ENCODE data around the gene RBM38.

Gene RBM38

DNA sequence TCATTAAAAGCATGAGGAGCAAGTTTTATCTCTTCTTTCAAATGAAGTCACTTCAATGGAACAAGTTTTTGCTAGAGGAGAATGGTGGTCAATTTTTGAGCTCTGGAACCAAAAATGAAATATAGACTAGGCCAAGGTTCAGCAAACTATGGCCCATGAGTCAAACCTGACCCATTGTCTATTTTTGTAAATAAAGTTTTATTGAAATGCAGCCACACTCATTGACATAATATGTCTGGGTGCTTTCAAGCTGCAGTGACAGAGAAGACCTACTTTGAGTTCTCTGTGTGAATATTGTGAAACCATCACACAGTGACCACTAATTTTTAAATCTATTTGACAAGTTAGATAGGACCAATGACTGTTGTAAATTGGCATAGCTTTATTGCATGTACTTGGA lies 26.7 kb upstream of the RBM38 start:
- H3K4me1 ChIP-seq (ENCODE audit: control insufficient read depth in 1 of 2, insufficient read depth in 1 of 2, low read depth in 1 of 2, low read length in 1 of 2) = peaks cover 4 to 5% of the 10 kb centered on the region in 2 experiments
- H3K27me3 ChIP-seq = no peaks in the 10 kb centered on the region
- peaks cover 69% of the 10 kb centered on the region for H3K36me3 ChIP-seq
- no peak overlapping the region for H3K4me3 ChIP-seq (ENCODE audit: low read depth in 1 of 2, low read length in 1 of 2)
- H3K27ac ChIP-seq = no peak overlapping the region
- TF ChIP-seq, protein P1, sequence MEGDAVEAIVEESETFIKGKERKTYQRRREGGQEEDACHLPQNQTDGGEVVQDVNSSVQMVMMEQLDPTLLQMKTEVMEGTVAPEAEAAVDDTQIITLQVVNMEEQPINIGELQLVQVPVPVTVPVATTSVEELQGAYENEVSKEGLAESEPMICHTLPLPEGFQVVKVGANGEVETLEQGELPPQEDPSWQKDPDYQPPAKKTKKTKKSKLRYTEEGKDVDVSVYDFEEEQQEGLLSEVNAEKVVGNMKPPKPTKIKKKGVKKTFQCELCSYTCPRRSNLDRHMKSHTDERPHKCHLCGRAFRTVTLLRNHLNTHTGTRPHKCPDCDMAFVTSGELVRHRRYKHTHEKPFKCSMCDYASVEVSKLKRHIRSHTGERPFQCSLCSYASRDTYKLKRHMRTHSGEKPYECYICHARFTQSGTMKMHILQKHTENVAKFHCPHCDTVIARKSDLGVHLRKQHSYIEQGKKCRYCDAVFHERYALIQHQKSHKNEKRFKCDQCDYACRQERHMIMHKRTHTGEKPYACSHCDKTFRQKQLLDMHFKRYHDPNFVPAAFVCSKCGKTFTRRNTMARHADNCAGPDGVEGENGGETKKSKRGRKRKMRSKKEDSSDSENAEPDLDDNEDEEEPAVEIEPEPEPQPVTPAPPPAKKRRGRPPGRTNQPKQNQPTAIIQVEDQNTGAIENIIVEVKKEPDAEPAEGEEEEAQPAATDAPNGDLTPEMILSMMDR (IDR thresholded peaks at IDR 0.05) = no peak
- H3K9me3 ChIP-seq = no peaks in the 10 kb centered on the region

DNA sequence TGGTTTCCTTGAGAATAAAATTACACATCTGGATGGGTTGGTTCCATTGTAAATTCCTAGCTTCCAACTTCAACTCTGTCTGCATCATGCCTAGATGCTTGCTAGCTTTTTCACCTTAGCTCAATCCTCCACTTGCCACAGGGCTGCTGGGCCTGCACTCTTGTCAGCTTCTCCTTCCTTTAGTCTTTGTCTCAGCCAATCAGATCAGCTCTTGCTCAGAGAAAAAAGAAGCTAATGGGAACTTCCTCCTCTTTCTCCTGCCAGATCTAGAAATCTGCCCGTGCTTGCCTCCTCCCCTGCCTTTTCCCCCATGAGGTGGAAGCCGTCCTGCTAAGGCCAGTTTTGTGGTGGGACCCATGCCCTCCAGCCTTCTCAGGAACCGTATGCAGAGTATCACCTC lies 21.6 kb upstream of the RBM38 start:
- H3K9me3 ChIP-seq = no peaks in the 10 kb centered on the region
- H3K4me3 ChIP-seq (ENCODE audit: low read depth in 1 of 2, low read length in 1 of 2) = no peak overlapping the region
- H3K36me3 ChIP-seq = peaks cover 68% of the 10 kb centered on the region
- no peaks in the 10 kb centered on the region for H3K27me3 ChIP-seq
- peak overlapping the region; percentile 64 for H3K27ac ChIP-seq
- H3K4me1 ChIP-seq (ENCODE audit: control insufficient read depth in 1 of 2, insufficient read depth in 1 of 2, low read depth in 1 of 2, low read length in 1 of 2) = peaks cover 25 to 29% of the 10 kb centered on the region in 2 experiments
- TF ChIP-seq, protein P1 (IDR thresholded peaks at IDR 0.05) = no peak

DNA sequence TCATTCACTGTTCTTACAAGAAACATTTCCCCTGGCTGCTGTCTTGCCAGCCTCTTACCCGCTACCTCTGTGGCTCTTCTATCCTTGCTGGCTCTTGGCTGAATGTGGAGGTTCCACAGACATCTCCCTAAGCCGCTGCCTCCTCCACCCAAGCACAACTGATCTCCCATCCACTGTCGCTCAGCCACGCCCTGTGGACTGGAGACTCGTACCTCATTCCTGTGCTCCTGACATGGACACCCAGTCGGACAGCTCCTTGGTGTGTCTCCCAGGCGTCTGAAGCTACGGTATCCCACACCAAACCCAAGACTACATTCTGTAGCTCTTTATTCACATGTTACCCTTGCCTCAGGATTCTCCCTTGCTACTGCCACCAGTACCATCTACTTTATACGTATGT lies 20.9 kb upstream of the RBM38 start:
- no peak overlapping the region for H3K4me3 ChIP-seq (ENCODE audit: low read depth in 1 of 2, low read length in 1 of 2)
- H3K36me3 ChIP-seq = peaks cover 66% of the 10 kb centered on the region
- TF ChIP-seq, protein P1 (IDR thresholded peaks at IDR 0.05) = no peak
- H3K9me3 ChIP-seq = no peaks in the 10 kb centered on the region
- H3K27me3 ChIP-seq = no peaks in the 10 kb centered on the region
- H3K4me1 ChIP-seq (ENCODE audit: control insufficient read depth in 1 of 2, insufficient read depth in 1 of 2, low read depth in 1 of 2, low read length in 1 of 2) = peaks cover 32 to 36% of the 10 kb centered on the region in 2 experiments
- H3K27ac ChIP-seq = peak overlapping the region; percentile 64

DNA sequence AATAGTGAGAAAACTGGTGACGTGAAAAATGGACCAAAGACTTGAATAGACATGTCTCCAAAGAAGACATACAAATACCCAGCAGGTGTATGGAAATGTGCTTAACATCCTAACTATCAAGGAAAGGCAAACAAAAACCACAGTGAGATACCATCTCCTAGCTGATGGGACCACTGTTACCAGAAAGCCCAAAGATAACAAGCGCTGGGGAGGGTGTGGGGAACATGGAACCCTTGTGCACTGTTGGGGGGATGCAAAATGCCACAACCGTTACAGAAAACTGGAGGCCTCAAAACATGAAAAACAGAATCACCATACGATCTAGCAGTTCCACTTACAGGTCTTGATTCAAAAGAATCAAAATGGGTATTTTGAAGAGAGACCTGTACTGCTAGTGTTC lies 19.8 kb upstream of the RBM38 start:
- H3K4me3 ChIP-seq (ENCODE audit: low read depth in 1 of 2, low read length in 1 of 2) = no peak overlapping the region
- H3K9me3 ChIP-seq = no peaks in the 10 kb centered on the region
- H3K27me3 ChIP-seq = no peaks in the 10 kb centered on the region
- H3K36me3 ChIP-seq = peaks cover 56% of the 10 kb centered on the region
- no peak overlapping the region for H3K27ac ChIP-seq
- peaks cover 42 to 47% of the 10 kb centered on the region in 2 experiments for H3K4me1 ChIP-seq (ENCODE audit: control insufficient read depth in 1 of 2, insufficient read depth in 1 of 2, low read depth in 1 of 2, low read length in 1 of 2)
- TF ChIP-seq, protein P1 (IDR thresholded peaks at IDR 0.05) = no peak

DNA sequence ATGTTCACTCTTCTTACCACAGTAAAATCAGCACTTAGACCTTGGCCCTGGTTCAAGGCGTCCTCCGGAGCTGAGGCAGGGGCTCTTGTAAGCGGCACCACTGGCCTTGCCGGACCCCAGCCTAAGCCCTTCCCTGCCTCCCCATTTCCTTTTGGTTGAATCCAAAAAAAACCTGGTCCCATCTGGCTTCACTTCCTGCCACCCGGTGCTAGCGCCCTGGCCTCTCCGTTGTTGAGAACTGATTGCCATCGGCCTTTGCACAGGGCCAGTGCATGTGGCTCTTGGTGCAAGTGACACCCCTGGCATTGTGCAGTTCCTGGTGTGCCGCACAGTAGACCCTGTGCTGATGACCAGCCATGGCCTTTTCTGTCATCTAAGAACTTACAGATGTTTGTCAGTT lies 19.0 kb upstream of the RBM38 start:
- Histone ChIP-seq H3K27me3 (no peaks in the 10 kb centered on the region), H3K36me3 (peaks cover 52% of the 10 kb centered on the region), H3K4me1 (ENCODE audit: control insufficient read depth in 1 of 2, insufficient read depth in 1 of 2, low read depth in 1 of 2, low read length in 1 of 2) (peaks cover 50 to 55% of the 10 kb centered on the region in 2 experiments), H3K4me3 (ENCODE audit: low read depth in 1 of 2, low read length in 1 of 2) (no peak overlapping the region), H3K9me3 (no peaks in the 10 kb centered on the region), H3K27ac (no peak overlapping the region)
- TF ChIP-seq, protein P1 (IDR thresholded peaks at IDR 0.05) = no peak

Measured in neutrophil (primary cell).